ENCODE results near the gene PHACTR2. TPM values are rescaled to one million over a fixed set of nuclear protein-coding genes. Genes with fewer than 3 reads are reported as not detected.
A peak's percentile ranks its signal among the peaks of the same experiment; 100 is the strongest.
"Not testable (repeated sequence)": the region's sequence is repeated elsewhere in the genome, so short reads cannot be mapped to it uniquely, and the experiment has no call there.

Gene PHACTR2
- total RNA-seq, 2 donors from 2014 or later, result 17.9 to 35.6 TPM

DNA sequence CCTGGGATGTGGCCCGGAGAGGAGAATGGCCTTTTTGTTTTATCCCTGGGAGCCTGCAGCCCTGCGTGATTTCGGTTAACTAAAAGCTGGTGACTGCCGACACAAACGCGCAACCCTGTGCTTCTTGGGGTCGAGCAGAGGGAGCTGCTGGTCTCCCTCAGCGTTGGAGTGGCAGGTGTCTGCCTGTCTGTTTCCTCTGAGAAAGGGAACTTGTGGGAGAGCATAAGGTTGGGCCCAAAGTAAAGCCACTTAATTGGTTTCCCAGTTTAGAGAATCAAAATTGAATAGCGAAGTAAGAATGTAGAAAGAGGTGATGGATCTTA is 165.9 kb downstream of the PHACTR2 start:
- 0 to 1% methylated on average over 8 to 9 of the region's 9 CpGs for WGBS, 2 donors
- Histone ChIP-seq H3K4me3 (peak overlapping the region; percentile 15 to 80), H3K9me3 (no peaks in the 10 kb centered on the region), H3K36me3 (replicated peaks in 1 of 2; ENCODE audit: insufficient read depth in 1 of 2, low read depth in 2 of 2) (peaks cover 4 to 9% of the 10 kb centered on the region in 2 donors), H3K27me3 (no peaks in the 10 kb centered on the region), H3K4me1 (peaks cover 13% of the 10 kb centered on the region), H3K27ac (peak overlapping the region; percentile 72 to 92 (median 86))
- TF ChIP-seq POLR2A (IDR thresholded peaks at IDR 0.05) (no peak), CTCF (IDR thresholded peaks at IDR 0.05) (no peak)
- ATAC-seq, result no peak
- intact Hi-C loops (cut with DNase I), result no loop called here
- no peak for DNase-seq

GRCh38 chr6:143844006-143844405 is 166.2 kb downstream of the PHACTR2 start:
- H3K4me3 ChIP-seq, result peak overlapping the region; percentile 15 to 80
- ATAC-seq (no peak), DNase-seq (no peak)
- intact Hi-C loops (cut with DNase I), result no loop called here
- TF ChIP-seq CTCF (IDR thresholded peaks at IDR 0.05), result no peak
- no peak for TF ChIP-seq POLR2A (IDR thresholded peaks at IDR 0.05)
- H3K27me3 ChIP-seq, result no peaks in the 10 kb centered on the region
- H3K36me3 ChIP-seq (replicated peaks in 1 of 2; ENCODE audit: insufficient read depth in 1 of 2, low read depth in 2 of 2), result peaks cover 4 to 10% of the 10 kb centered on the region in 2 donors
- H3K9me3 ChIP-seq, result no peaks in the 10 kb centered on the region
- WGBS, 2 donors, result 7 to 8% methylated on average over 4 of the region's 4 CpGs
- H3K4me1 ChIP-seq, result peaks cover 13% of the 10 kb centered on the region
- peak overlapping the region in 3 of 4 donors; percentile 82 to 92 (median 91) for H3K27ac ChIP-seq

DNA sequence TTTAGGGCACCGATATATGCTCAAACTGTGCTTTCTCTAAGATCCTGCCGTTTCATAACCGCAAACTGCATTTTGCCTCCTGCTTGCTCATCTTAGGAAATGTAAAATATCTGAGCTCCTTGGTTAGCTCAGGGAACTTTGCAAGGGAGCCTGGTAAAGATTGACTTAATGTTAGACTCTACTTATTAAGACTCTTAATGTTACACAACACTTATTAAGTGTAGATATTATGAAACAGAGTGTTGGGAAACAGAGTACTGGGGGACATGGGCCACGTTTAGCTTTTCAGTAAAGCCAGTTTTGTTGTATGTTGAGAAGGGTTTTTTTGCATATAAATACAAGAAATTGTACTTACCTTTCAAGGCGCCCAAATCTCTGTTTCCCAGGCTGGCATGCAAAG is 167.3 kb downstream of the PHACTR2 start:
- DNase-seq (no peak), ATAC-seq (no peak)
- TF ChIP-seq CTCF (IDR thresholded peaks at IDR 0.05), result no peak
- no peak for TF ChIP-seq POLR2A (IDR thresholded peaks at IDR 0.05)
- H3K9me3 ChIP-seq, result no peaks in the 10 kb centered on the region
- no peaks in the 10 kb centered on the region for H3K27me3 ChIP-seq
- peaks cover 4 to 13% of the 10 kb centered on the region in 2 donors for H3K36me3 ChIP-seq (replicated peaks in 1 of 2; ENCODE audit: insufficient read depth in 1 of 2, low read depth in 2 of 2)
- WGBS, 2 donors, result 61 to 93% methylated on average over 5 of the region's 5 CpGs
- peaks cover 13% of the 10 kb centered on the region for H3K4me1 ChIP-seq
- H3K4me3 ChIP-seq, result no peak overlapping the region
- H3K27ac ChIP-seq, result no peak overlapping the region
- intact Hi-C loops (cut with DNase I), result no loop called here

DNA sequence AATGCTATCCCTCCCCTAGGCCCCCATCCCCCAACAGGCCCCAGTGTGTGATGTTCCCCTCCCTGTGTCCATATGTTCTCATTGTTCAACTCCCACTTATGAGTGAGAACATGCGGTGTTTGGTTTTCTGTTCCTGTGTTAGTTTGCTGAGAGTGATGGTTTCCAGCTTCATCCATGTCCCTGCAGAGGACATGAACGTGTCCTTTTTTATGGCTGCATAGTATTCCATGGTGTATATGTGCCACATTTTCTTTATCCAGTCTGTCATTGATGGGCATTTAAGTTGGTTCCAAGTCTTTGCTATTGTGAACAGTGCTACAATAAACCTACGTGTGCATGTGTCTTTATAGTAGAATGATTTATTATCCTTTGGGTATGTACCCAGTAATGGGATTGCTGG is 173.9 kb downstream of the PHACTR2 start:
- H3K4me1 ChIP-seq; DNase-seq; H3K27ac ChIP-seq; H3K9me3 ChIP-seq; ATAC-seq; H3K27me3 ChIP-seq; intact Hi-C loops (cut with DNase I); H3K4me3 ChIP-seq: not testable (repeated sequence)
- H3K36me3 ChIP-seq (replicated peaks in 1 of 2; ENCODE audit: insufficient read depth in 1 of 2, low read depth in 2 of 2), result peaks cover 4 to 30% of the 10 kb centered on the region in 2 donors
- WGBS, 2 donors, result 98 to 100% methylated on average over 3 of the region's 3 CpGs

- DNase-seq, result not testable (repeated sequence)
- WGBS, 2 donors, result 96 to 100% methylated on average over 1 of the region's 1 CpG
- peaks cover 0 to 49% of the 10 kb centered on the region in 2 donors for H3K36me3 ChIP-seq (replicated peaks in 1 of 2; ENCODE audit: insufficient read depth in 1 of 2, low read depth in 2 of 2)
Observed at GRCh38 chr6:143855057-143855456, 177.3 kb downstream of the PHACTR2 start.

DNA sequence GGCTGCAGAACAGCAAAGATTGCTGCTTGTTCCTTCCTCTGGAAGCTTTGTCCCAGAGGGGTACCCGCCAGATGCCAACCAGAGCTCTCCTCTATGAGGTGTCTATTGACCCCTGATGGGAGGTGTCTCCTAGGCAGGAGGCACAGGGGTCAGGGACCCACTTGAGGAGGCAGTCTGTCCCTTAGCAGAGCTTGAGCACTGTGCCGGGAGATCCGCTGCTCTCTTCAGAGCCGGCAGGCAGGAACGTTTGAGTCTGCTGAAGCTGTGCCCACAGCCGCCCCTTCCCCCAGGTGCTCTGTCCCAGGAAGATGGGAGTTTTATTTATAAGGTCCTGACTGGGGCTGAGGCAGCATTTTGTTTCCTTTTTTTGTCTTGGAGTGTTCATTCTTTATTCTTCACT is 179.0 kb downstream of the PHACTR2 start:
- H3K4me1 ChIP-seq; H3K9me3 ChIP-seq; H3K27me3 ChIP-seq; DNase-seq; intact Hi-C loops (cut with DNase I); H3K4me3 ChIP-seq; ATAC-seq; H3K27ac ChIP-seq: not testable (repeated sequence)
- WGBS, 2 donors, result 89 to 94% methylated on average over 6 of the region's 6 CpGs
- peaks cover 0 to 42% of the 10 kb centered on the region in 2 donors for H3K36me3 ChIP-seq (replicated peaks in 1 of 2; ENCODE audit: insufficient read depth in 1 of 2, low read depth in 2 of 2)

More at GRCh38 chr6:143855057-143855456, 177.3 kb downstream of the PHACTR2 start:
- H3K4me1 ChIP-seq; H3K27ac ChIP-seq; H3K9me3 ChIP-seq; H3K4me3 ChIP-seq; intact Hi-C loops (cut with DNase I); H3K27me3 ChIP-seq; ATAC-seq: not testable (repeated sequence)

Measured in body of pancreas (tissue), 4 donors.